Vagina (tissue), 2 donors: ENCODE results near the gene KRTAP4-7.

ENCODE experiments used
- CTCF ChIP-seq, 3 experiments: fragments of 450-650 bp in 2 of 3; fragments of 200-600 bp in 1 of 3; sonication (generic) in 1 of 3; IDR thresholded peaks; one replicate each; pipeline ENCODE4 v1.5.1; 2017 to 2019; ENCODE audit warnings: antibody characterized with exemption in 3 of 3, mild to moderate bottlenecking in 2 of 3, moderate library complexity in 2 of 3
- POLR2A ChIP-seq, 2 donors: fragments of 450-650 bp; IDR thresholded peaks; one replicate each; pipeline ENCODE4 v1.6.1; 2017; ENCODE audit warnings: antibody characterized with exemption in 2 of 2, mild to moderate bottlenecking in 2 of 2, moderate library complexity in 2 of 2

DNA sequence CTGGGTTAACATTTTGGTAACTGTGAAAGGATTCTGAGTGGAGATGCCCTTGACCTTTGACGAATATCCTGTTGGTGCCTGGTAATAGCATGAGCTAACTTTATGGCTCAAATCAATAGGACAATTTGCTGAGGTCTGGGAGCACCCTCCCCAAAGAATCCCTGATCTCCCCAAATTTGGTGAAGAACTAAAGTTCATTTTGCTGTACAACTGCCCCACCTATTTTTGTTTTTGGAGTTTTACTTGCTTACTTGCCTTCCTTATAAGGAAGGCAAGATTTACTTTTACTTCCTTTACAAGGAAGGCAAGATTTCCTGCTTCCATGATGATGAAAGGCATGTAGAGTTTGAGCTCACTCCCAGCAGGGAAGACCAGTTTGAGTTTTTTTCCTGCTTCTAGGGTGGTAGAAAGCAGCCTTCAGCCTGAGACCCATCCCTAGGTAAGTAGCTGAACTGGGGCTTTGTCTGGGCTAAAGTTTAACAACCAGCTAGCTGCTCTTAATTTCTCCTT is 24.0 kb downstream of the KRTAP4-7 start:
- no peak for TF ChIP-seq POLR2A (IDR thresholded peaks at IDR 0.05)
- TF ChIP-seq CTCF (IDR thresholded peaks at IDR 0.05) = no peak
